Fibroblast of skin of back (primary cell): Measurements from ENCODE around the gene ZGLP1. TPM values are rescaled to one million over a fixed set of nuclear protein-coding genes. Genes with fewer than 3 reads are reported as not detected.
"Not testable (repeated sequence)": the region's sequence is repeated elsewhere in the genome, so short reads cannot be mapped to it uniquely, and the experiment has no call there.

ENCODE experiments used
- DNase-seq: peaks from one replicate; pipeline ENCODE4 v3.0.0-alpha.2; 2013
- polyA plus RNA-seq, 2 experiments: library from polyadenylated mRNA; unstranded; fragments of 120-200 nt; gene quantifications; one replicate each; pipeline ENCODE4 v1.2.1, GENCODE V29; 2013; ENCODE audit not compliant: insufficient read length in 2 of 2

Gene ZGLP1
- polyA plus RNA-seq (2013, experiment 1 of 2; ENCODE audit: insufficient read length), result 1.2 TPM
- 1.1 TPM for polyA plus RNA-seq (2013, experiment 2 of 2; ENCODE audit: insufficient read length)

DNA sequence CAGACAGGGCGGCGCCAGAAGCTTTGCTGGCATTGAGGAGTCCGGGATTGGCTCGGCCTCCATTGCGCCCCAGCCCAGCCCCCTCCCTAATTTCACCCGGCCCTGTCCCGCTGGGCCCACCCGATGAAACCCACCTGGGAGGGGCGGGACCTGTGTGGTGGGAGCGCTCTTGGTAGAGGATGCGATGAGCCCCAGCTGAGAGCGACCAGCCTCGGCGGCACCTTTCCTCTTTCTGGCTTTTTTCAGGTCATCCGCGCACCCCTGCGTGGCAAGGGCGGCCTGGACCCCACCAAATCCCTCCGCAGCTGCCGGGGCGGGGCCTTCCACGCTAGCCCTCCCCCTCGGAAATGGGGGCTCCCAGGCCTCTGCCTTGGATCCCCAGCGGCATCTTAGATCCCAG, at the start of gene ZGLP1:
Gene ZGLP1 (minus strand): TSS at position 393 of the 400 bp plus-strand sequence.
- no peak for DNase-seq

DNA sequence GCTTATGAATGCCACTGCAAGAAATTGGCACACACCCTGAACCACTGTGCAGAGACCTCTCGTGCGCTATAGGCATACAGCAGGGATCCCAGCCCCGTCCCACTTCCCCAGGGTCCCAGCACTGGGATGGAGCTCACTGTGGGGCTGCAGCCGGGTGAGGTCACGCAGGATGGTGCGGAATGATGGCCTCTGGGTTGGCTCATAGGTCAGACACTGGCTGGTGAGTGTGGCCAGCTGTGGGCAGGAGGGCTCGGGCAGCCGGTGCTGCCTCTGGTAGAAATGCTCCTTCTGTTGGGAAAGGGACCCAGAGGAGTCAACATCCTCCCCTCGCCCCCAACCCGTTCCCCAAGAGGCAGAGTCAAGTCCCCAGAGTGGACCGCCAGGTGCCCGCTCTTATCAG, 46.8 kb upstream of the ZGLP1 start:
- DNase-seq, result no peak

DNA sequence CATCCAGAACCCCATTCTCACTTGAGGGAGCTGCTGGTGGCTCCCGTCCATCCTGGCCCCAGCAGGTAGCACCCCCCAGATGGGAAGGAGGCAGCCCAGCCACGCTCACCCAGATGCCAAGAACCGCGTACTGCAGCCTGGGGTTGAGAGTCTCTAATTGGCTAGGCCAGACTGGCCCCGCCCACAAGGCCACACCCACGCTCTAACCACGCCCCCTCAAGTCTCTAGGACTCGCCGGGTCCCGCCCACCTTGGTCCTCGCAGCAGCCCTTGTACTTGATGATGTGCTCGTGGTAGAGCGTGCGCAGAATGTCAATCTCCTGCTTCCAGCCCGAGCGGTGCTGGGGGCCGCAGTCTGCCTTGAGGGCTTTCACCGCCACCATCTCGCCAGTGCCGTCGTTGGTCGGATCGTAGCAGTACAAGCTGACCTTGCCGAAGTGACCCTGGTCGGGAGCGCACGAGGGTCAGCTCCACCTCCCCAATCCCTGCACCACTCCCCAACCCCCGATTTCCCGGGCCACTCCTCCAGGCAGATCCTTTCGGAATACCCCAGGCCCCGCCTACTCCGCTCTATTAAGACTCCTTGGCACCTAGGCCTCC, 44.3 kb upstream of the ZGLP1 start:
- peak; percentile 21 for DNase-seq

DNA sequence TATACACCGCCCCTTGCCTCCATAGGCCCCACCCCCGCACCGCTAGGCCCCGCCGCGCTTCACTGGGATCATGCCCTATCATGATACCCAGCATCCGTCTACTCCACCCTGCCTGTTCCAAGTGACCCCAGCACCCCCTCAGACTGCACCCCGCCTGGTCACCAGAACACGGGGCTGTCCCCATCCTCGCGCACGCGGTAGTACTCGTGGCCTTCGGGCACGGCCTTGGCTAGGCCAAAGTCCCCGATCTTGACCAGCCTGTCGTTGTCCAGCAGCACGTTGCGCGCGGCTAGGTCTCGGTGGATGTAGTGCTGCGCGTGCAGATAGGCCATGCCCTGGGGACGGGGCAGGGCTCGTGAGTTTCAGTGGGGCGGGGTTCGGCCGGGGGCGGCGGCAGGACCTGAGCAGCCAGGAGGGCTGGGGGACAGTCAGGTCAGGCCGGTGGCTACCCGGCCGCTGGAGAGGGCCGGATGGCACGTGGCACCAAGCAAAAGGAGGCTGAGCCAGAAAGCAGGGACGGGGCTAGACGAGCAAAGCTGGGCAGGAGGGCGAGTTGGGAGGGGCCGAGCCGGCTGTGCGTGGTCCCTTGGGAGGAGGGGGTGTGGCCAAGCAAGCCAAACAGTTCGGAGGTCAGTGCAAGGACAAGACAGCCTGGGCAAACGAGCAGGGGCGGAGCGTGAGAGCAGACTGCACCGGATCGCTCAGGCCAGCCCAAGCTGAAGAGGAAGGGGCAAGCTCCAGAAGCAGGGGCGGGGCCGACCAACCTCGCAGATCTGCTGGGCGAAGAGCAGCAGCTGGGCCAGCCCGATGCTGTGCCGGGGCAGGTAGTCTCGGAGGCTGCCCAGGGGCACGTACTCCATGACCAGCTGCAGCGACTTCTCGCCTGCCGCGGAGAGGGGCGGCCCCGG, 43.4 kb upstream of the ZGLP1 start:
- no peak for DNase-seq

DNA sequence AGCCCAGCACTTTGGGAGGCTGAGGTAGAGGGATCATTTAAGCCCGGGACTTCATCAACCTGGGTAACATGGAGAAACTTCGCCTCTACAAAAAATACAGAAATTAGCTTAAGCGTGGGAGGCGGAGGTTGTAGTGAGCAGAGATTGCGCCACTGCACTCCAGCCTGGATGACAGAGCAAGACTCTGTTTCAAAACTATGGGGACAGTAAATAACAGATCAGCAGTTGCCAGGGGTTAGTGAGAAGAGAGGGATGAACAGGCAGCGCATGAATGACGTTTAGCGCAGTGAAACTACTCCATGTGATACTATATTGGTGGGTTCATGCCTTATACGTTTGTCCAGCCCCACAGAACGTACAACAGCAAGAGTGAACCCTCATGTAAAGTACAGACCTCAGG, 36.9 kb upstream of the ZGLP1 start:
- no peak for DNase-seq

DNA sequence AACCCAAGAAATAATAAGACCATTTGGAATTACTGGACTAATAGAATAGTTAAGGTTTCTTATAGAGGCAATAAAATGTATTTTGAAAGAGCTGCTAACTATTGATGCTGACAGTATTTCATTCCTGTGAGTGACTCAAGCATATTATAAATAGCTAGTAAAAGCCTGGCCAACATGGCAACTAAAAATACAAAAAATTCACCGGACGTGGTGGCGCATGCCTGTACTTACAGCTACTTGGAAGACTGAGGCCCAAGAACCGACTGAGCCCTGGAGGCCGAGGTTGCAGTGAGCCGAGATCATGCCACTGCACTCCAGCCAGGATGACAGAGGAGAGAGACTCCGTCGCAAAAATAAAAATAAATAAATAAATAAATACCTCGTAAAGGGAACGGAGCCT, 35.2 kb upstream of the ZGLP1 start:
- DNase-seq, result peak; percentile 7

DNA sequence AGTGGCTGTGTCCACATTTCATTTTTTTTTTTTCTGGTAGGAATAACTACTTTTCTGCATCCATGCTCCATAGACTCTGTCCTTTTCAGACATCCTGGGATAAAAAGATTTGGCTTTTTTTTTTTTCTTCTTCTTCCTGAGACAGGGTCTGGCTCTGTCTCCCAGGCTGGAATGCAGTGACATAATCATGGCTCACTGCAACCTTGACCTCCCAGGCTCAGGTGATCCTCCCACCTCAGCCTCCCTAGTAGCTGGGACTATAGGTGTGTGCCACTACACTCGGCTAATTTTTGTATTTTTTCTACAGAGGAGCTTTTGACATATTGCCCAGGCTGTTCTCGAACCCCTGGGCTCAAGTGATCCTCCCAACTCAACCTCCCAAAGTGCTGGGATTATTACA, 33.9 kb upstream of the ZGLP1 start:
- no peak for DNase-seq

DNA sequence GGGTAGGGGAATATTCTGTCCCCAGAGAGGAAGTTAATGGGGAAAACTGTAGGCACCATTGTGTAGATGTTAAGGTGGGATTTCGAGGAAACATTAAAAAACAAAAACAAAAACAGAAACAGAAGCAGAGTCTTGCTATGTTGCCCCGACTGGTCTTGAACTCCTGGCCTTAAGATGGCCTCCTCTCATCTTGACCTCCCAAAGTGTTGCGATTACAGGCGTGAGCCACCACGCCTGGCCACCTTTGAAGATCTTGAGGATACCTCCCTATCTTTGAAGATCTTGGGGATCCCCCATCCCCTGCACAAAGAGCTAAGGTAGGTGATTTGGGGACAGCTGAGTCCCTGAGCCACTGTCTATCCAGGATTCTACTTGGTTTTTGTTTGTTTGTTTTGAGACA, 30.4 kb upstream of the ZGLP1 start:
- no peak for DNase-seq

DNA sequence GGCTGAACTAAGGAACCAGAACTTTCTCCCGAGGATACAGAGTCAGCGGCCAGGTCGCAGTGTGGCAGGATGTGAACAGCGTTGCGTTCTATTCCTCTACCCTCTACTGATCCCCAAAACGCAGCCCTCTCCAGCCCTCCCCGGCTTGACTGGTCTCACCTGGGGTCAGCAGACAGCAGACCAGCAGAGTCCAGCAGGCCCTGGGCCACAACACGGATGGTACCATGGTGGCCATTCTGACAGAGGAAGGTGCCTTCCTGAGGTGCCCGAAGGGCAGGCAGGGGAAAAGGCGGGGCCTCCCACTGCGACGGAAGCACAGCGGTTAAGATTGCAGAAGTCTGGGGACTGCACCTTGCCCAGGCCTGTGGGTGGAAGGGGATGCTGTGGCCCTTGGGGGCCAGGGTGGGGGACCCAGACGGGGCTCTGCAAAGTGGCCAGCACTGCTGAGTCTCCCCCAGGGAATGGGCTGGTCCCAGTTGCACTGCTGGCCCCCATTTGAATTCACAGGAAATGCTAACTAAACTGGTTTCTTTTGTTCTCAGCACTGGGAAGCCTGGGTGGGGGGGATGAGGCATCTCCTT, 29.9 kb upstream of the ZGLP1 start, which contains the start of gene ICAM3:
Gene ICAM3 (minus strand): TSS at position 245 of the 581 bp plus-strand sequence. CDS start 10 bp downstream, at position 235.
- DNase-seq, result no peak

DNA sequence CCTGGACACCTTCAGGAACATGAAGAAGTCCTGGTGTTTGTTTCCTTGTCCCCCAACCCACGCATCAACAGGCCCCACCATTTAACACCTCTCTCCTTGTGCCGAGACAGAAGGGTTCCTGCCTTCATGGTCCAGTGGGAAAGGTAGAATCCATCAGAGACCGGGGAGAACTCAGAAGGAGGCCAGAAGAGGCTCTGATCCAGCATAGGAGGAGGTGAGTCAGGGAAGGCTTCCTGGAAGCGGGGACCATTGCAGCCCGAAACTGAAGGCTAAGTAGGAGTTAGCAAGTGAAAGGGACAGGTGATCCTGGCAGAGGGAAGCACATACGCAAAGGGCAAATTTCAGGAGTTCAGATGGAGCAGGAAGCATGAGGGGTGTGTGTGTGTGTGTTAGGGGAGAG, 29.3 kb upstream of the ZGLP1 start:
- DNase-seq, result no peak

DNA sequence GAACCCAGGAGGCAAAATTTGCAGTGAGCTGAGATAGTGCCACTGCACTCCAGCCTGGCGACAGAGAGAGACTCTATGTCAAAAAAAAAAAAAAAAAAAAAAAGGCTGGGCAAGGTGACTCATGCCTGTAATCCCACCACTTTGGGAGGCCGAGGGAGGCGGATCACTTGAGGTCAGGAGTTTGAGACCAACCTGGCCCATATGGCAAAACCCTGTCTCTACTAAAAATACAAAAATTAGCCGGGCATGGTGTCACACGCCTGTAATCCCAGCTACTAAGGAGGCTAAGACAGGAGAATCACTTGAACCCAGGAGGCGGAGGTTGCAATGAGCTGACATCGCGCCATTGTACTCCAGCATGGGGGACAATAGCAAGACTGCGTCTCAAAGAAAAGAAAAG, 27.1 kb upstream of the ZGLP1 start:
- DNase-seq, result not testable (repeated sequence)

DNA sequence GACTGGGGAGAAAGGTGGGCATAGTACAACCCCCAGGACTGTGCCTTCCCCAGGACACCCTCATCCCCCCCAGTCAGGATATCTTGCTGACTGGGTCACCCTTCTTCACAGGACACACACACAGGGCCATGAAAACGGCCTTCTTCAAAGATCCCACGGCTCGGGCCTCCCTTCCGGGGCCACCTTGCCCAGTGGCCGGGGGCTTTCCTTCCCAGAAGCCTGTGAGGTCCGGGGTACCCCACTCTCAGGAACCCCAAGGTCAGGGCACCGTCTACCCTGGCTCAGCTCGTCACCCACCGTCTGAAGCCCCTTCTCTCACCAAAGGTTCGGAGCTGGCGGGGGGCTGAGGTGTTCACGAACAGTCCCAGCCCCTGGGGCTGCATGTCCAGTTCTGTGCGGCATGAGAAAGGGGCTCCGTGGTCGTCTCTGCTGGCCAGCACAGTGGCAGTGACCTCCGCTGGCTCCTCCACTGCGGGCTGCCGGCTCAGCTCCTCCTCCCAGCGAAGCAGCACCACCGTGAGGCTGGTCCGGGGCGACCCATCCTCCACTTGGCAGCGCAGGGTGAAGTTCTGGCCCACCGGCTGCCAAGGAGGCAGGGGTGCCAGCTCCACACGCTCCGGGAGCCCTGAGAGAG, 25.9 kb upstream of the ZGLP1 start:
- DNase-seq, result no peak

DNA sequence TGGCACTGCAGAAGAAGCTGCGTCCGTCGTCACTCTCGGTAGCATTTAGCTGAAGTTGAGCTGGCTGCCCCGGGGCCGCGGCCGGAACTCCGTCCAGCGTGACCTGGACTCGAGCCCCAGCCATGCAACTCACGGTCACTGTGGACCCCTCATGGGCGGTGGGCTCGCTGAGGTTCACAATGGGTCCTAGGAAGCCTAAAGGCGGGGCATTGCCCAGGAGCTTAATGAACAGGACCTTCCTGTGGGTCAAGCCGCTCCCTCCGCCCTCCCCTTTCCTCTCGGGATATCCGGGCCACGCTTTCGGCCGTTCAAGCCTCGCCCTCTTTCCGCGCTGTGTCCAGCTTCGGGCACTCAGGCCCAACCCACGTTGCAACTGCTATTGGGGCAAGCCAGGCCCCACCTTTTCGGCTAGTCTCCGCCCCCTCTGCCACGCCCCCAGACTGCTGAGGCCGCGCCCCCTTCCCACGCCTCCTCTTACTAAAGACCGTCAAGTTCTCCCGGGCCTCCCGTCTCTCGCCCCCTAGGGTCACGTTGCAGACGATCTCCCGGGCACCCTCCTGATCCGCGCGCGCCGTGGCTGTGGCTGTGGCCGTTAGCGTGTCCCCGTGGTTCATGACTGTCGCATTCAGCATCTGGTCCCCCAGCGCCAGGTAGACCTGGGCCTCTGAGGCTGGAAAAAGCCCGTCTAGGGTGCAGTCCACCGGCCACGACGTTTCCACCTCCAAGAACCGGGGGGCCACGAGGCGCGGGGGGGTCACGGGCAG, 25.2 kb upstream of the ZGLP1 start:
- peak; percentile 92 for DNase-seq

DNA sequence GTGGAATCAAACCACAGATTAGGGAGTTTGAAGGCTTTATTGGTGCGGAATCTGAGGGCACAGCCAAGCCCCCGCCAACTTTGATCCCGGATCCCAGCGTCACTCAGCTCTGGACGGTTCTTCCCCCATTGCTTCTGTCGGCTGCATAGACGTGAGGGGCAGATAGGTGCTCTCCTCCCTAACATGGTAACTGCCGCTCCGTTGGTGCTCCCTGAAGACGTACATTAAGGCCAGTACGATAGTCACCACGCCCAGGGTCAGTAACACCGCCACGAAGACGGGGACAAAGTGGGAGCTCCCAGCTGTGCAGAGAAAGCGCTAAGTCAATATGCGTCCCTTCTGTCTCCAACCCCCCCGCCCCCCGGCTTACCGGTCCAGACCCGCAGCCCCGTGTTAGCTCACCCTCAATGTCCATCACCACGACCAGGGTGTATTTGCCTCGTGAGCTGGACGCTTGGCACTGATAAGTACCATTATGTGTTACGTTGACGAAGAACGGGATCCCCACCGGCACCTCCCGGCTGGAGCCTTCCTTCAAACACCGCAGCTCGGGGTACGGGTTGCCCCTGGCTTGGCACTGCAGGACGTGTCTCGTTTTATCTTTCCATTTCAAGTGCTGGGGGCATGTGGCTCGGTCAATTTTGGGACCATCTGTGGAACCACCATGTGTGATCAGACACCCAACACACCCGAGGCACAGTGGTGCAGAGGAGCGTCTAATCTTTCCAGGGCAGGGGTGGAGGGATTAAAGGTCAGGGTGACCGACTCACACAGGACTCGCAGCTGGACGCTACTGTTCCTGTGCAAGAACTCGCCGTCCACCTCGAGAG, 24.4 kb upstream of the ZGLP1 start:
- DNase-seq, result peak; percentile 4

DNA sequence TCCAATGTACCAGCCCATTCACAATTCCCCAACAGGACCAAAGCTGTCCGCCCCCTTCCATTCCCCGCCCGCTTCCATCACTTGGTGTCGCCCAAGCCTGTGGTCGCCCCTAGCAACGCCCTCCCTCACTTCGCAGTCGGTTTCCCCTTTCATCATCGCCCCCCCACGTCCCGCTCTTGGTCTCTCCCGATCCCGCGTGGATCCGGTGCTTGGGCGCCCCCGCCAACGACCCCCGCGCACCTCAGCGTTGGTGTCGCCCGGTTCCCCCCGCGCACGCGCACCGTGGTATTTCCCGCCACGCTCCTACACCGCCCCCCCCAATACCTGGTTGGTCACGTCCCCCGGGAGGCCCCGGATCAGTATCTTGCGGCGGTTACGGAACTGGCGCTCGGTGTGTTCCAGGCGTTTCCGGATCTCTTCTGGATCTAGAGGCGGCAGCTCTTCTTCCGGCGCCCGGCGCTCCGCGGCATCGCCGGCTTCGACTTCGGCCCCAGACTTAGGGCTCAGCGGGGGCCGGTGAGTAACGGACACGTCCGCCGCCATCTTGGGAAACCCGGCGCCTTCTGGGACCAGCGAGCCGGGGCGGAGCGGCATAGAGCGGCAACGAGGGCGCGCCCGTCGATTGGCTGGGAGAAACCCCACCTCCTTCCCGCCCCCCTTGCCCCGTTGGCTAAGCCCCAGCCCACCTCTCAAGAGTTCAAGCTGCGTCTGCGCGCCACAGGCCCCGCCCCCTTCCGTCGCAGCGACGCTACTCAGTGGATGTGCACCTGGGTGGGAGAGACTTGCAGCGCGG, 23.5 kb upstream of the ZGLP1 start, which contains the start of gene RAVER1:
Gene RAVER1 (minus strand): TSS at position 565 of the 793 bp plus-strand sequence. CDS start 22 bp downstream, at position 543.
- peak; percentile 96 for DNase-seq

DNA sequence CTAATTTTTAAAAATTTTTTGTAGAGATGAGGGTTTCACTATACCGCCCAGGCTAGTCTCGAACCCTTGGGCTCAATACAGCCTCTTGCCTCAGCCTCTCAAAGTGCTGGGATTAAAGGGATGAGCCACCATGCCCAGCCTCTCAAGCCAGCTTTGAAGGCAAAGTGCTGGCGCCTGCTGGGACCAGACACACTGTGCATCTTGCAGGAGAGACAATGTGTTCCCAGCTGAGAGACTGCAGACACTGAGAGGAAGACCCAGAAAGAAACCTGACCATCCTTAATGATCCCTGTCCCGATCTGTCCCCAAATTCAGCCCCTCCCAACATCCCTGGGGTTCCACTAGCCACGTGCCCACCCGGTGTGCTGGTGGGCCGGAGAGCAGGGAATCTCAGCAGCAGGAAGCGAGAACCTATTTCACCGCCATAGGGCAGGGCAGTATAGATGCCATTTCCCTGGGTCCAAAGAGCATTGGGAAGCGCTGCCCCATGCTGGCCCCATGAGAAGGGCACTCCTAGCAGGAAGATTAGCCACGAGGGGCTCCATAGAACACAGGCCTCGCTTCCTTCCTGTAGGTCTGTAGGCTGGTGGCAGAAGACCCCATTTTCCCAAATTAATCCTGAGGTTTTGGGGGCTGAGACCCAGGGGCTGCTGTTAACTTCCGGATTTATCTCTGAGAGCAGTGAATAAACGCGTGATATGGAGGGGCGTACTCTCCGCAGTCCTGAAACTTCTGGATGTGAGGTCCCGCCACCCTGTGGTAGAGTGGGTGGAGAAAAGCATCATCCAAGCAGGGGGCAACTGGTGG, 22.7 kb upstream of the ZGLP1 start:
- no peak for DNase-seq

DNA sequence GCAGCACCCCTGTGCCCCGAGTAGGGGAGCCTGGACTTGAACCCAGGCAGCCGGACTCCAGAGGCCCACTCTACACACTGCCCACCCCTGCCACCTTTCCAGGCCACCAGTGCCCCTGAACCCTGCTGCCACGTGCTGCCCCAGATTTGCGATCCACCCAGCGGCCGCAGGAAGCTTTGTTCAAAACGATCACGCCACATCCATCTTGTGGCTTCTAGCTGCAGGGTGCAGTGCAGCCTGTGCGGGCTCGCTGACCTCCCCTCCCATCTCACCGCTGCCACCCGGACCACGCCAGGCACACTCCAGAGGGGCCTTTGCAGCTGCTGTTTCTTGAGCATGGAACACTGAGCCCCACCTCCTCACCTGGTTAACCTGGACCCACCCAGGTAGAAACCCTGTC, 19.9 kb upstream of the ZGLP1 start:
- DNase-seq, result no peak

DNA sequence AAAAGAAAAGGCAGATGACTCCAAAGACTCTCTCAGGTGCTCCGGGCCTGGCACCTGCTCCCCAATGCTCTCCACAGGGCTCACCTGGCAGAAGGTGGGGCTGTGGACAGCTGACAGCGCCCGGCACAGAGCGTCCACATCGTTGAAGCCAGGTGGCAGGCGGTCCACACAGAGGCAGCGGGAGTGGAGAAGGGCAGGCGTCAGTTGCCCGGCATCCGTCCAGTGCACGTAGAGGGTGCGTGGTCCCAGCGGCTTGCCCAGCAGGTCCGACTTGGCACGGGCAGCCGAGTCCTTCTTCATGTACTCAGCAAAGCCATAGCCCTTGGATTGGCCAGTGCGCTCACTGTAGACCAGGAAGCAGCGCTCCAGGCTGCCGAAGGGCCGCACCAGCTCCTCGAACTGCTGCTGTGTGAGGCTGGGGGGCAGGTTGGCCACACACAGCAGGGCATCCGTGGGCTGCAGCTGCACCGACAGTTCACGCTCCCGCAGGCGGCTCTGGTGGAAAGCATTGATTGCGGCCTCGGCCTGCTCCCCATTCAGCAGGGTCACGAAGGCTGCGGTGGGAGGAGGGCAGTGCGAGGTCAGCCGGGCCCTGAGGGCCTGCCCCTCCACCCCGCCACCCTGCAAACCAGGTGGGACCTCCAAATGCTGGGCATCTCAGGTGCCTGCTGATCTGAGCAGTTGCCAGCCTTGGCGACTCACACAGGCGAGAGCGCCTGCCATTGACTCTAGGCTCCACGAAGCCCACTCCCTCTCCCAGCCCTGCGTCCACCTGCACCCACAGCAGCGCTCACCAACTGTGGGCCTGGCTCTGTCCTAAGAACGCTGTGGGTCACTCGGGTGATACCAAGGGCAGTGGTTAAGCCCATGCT, 19.2 kb upstream of the ZGLP1 start:
- no peak for DNase-seq
